GM19351 (cell line): ENCODE measurements around the gene RPS6KA2.
A peak's percentile ranks its signal among the peaks of the same experiment; 100 is the strongest.

Experiments
- ATAC-seq: cut with Tn5 transposase; IDR thresholded peaks from one replicate; pipeline ENCODE4 v1.9.1; 2021; ENCODE audit warnings: mild to moderate bottlenecking, moderate library complexity; ENCODE audit not compliant: unreplicated experiment

The RPS6KA2 gene

DNA sequence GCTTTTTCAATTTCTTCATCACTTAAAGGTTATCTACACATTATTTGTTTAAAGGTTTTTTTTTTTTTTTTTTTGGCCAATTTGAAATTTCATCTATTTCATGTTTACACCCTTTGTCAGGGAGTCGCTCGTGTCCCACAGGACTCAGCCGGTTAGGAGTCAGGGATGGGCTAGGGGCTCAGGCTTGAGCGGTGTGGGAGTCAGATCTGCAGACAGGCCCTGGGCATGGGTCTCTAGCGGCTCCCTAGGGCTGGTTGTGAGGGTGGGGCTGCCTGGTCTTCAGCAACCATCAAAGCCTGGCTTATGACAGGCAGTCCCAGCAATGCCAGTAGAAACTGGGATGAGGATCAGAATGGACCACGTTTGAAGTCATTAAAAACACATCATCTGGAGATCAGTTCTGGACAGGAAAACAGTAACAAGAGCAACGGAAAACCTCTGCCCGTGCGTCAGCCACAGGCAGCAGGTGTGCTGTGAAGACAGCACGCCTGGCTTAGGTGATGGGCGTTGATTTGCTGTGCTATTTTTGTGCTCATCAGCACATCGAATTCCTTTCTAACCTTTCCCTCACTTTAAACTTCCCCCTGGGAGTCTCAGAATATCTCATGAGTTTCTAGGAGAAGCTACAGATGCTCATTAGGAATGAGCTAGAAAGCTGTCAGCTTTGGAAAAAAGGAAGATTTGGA is 153.0 kb downstream of the RPS6KA2 start:
- ATAC-seq = no peak

DNA sequence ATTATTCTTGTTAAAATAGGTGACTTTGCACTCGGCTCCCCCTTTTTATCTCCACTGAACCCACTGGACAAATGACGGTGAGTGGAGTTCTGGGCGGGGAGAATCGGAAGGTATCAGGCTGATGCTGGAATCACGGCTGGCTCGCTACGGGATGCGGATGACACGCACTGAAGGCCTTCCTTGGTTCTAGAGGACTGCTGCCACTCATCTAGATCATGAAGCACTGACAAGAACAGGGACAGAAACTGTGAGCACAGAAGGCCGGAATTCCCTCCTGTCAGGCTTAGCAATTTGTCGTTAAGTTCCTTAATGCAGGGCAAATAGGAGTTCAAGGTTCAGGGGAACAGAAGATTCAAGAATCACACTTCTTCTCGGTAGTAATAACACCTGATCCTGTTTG is 154.4 kb downstream of the RPS6KA2 start:
- ATAC-seq = no peak

DNA sequence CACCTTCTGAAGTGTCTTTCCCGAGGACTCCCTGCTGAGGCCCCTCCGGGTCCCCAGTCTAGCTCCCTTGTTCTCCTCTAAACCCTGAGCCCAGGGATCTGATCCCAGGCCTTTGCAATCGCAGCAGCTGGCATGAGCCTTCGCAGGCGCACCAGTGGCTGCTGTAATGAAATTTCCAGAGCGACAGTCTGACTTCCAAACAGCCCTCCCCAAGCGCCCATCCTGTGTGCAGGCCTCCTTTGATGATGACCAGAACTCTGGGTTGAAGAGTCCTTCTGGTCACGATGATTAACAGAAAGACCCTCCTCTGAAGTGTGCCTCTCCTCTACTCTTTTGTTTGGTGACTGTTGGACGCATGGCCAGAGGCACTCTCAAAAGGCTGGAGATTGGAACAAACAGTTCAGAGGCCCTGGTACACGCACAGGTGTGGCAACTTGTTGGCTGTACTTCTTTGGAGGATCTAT is 155.2 kb downstream of the RPS6KA2 start:
- no peak for ATAC-seq

DNA sequence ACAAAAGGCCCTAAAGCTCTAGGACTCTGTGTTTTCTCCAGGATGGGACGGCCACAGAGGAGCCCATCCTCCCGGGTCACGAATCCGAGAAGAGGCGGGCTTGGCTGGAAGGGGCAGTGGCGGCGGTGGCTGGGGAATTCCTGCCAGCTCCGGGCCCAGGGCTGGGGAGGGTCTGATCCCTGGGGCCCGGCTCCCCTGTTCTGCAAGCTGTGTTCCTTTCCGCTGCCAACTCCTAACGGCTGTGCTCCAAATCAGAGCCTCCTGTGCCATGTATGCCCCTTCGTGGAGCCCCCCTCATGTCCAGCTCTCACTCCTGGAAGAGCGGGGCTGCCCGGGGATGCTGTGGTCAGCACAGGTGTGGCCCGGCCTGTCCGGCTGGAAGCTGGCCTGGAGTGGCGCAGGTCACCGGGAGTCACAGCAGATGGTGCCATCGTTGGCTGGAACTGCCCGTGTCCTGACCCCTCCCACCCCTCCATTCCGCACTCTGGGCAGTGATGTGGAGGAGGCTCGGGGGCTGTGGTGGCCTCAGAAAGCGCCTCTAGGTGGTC is 156.1 kb downstream of the RPS6KA2 start:
- no peak for ATAC-seq

DNA sequence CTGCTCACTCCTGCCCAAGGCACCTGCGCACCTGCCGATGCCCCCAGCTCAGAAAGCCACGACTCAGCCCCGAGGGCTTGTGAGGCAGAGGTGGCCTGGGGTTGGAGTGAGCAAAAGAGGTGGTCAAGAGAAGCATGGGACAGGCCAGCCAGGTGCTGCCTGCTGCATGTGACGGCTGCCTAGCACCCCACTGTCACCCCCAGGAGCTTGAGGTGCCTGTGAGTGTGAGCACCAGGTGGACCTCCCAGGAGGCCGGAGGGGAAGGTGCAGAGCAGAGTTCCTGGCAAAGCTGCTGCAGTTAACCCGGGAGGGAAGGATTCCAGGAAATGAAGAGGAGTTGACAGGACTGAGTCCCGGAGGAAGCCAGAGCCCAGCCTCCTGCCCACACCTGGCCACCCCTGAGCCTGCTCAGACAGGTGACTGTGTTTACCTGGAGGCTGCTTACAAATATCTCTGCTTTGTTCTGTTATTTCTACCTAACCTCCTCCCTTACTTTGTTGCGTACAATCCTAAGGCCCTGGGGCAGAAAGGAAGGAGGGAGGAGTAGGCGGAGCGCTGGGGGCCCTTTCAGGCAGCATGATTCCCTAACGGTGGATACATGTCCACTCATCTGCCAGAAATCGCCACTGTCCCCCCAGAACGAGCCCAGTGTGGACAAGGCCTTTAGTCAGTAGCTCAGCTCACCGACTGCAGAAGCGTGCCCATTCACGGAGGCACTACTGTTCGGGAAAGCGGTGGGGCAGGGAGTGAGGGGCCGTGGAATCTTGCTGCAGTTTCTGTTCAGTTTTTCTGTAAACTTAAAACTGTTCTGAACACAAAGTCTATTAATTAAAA is 156.8 kb downstream of the RPS6KA2 start:
- ATAC-seq = no peak

DNA sequence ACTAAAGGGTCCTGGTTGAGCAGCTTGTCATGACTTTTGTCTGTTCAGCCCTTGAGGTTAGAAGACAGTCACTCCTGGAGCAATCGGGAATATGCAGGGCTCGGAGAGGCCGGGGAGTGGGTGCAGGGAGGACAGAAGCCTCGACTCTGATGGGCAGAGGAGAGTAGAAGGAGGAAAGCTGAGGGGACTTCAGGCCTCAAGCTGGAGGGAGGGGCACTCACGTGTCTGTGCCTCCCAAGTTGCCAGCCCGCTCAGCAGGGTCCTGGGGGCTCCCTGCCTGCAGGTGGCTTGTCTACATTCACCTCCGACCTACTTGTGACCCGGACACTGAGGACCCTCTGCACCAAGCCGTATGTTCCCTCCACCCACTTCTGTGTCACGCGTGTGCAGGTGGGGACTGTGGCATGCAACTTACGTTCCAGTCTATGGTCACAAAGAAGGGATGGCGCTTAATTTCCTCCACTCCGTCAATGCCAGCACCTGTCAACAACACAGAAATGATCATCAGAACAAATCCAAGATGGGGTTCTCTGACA is 157.6 kb downstream of the RPS6KA2 start:
- no peak for ATAC-seq

DNA sequence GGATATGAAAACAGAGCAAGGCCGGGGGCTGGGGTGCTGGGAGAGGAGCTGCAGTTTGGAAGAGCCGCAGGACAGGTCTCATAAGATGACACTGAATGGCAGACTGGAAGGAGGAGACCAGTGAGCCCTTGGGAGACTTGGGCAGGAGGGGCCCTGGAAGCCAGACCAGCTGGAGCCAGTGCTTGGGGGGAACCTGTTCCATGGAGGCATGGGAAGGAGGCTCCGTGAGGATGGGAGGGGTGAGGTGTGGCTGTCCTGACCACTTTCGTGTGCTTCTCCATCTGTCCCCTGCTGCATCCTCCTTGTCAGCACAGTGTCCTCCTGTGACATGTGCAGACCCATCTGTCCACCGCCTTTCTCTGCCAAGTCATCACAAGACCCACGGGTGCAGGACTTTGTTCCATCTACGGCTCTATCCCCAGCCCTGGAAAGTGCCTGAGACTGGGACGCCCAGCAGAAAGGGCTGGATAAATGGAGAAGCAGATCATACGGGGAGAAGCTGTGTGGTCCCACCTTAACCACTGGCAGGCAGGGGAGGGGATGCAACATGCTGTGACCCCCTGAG is 159.5 kb downstream of the RPS6KA2 start:
- no peak for ATAC-seq

DNA sequence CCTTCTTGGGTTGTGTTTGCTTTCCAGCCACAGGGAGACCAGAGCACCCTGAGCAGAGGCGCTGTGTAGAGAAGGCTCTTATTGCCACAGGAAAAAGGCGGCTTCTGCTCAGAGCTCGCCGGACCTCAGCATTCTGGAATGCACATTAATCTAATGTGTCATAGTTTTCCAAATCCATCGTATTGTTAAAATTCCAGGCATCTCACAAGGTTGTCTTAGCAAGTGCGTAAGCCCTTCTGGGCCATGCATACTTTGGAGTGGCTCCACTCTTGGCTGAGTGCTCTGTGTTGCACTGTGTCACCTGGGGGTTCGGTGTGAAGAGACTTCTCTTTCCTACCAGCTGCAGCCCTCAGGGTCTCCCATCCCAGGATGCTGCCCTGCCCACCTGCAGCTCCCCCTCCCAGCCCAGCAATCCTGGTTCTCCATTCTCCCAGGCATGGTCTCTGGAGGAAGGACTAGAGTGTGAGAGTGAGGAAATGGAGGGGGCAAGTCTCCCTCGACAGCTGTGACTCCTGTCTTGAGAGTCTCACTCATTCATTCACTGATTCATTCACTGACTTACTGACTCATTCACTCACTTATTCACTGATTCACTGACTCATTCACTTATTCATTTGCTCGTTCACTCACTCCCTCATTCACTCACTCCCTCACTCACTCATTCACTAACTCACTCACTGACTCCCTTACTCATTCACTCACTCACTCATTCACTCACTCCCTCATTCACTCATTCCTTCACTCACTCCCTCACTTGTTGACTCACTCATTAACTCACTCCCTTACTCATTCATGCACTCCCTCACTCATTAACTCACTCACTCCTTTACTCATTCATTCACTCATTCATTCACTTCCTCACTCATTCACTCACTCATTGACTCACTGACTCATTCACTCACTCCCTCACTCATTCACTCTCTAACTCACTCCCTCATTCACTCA is 160.6 kb downstream of the RPS6KA2 start:
- no peak for ATAC-seq

DNA sequence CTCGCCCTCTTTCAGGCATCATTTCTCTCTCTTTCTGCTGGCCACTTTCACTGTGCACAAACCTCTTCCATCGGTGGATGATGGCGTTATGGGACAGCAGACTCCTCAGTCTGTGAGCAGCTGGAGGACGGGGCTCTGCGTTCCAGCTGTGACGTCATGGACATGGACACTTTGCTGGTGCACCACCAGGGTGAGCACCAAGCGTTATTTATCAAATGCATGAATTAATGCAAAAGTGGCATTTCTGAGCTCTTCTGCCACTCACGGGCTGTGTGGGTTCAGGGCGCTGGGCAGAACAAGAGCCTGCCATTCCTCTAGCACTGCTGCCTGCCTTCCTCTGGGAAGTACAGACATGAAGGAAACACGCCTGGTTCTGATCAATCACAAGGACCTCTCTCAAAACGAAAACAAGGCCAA is 161.4 kb downstream of the RPS6KA2 start:
- no peak for ATAC-seq

DNA sequence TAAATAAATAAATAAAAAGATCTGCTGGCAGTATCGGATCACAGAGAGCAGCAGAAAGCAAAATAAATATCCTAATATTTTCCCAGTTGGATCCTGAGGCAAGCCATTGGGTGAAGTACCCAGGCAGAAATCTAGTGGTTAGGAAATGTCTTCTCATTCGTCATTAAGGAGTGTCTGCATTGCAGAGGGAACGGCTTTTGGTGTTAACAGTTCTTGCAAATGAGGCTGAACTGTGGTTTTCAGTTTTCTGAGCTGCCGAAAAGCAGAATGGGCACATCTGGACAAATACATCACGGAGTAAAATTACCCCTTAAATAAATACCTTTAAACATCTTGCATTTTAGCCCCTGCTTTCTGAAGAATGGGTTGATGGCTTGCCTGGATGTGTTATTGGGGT is 162.1 kb downstream of the RPS6KA2 start:
- ATAC-seq = peak; percentile 73

DNA sequence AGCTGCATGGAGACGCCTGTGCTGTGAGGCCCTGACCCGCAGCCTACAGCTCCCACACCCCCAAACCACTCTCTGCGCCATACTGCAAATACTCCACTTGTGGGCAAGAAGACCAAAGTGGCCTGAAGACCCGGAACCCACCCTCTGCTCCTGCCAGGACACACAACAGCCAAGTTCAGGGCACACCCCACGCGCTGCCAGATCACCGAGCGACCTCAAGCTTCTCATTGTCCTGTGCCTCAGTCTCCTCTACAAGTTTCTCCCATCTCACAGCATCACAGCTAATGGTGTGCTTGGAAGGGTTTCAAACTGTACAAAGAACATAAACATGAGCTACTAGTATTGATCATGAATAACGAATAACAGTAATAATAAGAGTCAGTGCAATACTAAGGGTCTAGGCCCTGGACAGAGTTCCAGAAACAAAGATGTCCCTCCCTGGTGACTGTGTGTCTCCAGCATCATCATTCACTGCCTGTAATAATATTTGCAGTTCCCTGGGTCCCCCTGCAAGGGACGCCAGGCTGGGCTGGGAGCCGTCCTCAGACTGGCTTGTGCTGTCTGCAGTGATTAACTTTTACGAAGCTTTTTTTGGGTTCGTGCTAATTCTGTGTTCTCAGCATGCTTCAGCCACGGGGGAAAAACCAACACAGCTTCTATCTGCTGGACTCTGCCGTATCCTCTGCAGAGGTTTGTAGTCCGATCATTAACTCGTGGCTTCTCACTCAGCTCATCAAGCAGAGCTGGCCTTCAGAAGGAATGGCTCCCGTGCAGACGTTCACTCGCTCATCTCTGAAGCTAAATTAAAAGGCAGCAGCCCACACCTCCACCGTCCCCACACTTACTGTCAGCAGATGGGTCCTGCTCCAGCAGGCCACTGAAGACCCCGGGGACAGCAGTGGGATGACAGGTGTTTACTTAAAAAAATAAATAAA is 162.7 kb downstream of the RPS6KA2 start:
- no peak for ATAC-seq

DNA sequence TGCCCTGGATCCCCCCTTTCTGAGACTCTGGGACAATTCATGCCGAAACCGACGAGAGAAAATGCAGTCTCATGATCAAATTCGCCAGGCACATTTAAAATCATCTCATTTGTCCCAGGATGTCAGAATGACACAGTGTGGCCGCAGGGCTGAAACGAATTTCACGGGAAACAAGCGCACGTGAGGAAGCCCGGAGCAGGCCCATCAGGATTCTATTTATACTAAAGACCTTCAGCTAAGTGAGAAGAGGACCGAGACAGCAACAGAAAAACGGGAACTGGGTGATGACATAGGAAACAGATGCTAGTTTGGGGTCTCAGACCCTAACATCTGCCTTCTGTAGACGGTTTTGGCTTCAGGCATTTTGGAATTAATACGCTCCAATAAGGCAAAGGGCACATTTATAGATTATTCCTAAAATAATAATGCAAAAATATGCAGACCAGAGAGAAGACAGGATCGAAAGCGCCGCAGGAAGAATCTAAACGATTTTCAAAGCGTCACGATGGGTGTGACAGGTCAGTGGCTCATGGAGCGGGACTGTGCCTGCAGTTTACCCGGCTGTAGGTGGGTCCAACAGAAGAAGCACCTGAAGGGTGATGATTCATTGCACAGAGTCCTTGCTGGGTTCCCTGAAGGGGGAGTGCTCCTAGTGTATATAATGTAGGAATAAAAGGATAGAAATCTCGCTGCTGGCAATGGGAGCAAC is 163.5 kb downstream of the RPS6KA2 start:
- no peak for ATAC-seq

DNA sequence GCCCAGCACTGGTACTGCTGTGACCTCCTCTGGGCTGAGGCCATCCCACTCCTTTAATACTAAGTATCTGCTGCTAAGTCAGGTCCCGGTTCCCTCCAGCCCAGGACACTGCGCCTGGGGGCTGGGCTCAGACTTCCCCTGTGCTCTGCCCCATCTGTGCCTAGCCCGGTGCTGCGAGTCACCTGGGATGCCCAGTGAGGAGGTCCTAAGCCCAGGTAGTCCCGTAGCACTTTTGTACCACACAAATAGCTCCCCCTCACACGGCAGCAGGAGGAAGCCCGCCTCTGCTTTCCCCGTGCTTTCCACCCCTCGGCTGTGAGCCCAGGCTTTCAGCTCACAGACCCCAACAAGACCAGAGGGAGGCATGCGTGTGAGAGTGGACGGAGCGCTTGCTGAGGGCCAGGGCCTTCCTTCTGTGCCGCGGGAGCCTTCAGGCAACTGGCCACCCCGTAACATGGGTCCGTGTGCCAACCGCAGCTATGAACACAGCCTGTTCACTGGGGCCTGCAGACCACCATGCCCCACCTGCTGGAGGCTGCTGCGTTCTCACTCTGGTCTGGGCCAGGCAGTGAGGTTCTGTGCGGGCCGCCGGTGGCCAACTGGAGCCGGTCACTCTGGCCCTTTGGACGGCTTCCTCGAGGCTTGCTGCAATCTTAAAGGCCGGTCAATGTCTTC is 164.5 kb downstream of the RPS6KA2 start:
- ATAC-seq = no peak

DNA sequence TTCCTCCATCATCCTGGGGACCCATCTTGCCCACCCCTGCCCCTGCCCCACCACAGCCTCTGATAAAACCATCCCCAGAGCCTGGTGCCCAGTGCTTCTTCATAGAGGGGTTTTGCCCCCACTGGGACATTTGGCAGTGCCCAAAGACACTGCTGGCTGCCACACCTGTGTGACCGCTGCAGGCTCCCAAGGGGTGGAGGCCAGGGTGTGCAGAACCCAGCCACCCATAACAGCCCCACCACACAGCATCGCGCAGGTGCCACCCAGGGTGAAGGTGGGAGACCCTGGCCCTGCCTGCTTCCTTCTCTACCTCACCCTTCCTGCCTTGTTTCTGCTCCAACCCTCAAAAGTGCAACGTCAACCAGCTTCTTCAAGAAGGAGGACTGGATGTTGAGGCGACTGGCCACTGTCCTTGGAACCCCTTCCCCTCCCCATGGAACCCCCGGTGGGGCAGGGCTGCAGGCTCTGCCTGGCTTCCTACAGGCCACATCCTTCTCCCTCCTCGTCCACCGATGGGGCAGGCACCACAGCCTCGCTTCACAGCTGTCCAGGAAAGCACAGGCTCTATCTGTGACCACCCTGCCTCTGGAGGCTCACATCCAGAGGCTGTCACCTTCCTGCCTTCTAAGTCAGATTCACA is 165.1 kb downstream of the RPS6KA2 start:
- ATAC-seq = no peak

DNA sequence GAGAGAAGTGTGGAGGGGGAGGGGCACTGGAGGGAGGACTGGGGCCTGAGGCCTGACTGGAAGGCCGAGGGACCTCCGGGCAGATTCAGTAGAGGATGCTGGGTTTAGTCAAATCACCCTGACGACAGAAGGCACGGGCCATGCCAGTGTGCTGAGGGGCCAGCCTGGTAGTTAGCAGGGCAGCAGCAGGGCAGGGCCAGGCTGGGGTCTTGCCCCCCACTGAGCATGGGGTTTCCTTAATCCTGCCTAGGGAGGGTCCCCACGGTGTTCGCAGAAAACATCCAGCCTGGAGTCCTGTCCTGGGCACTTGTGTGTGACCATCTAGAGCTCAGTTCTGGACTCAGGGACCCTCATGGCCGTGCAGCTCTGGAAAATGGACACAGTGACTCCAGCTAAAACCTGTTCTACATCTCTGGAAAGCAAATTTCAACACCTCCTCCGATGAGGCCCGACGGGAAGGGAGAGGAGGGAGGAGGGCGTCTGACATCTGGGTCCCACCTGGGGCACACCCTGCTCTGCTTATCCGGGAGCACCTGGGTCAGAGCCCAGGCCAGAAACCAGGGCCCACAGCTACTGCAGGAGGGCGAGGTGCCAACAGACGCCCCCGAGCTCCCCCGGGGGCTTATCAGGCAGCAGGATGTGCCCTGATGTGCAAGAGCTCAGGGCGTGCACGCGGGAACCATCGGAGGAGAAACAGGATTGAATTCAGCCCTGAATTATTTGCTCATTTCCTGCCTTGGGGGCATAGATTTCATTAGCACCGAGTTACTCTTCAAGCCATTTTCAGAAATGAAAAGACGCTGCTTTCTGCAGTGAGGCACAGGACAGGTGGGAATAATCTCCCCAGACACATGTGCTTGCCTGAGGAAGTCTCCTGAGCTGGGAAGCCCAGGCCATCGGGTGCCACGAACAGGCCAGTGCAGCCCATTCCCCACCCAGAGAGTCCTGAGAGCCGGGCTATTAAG is 166.3 kb downstream of the RPS6KA2 start:
- ATAC-seq = no peak

DNA sequence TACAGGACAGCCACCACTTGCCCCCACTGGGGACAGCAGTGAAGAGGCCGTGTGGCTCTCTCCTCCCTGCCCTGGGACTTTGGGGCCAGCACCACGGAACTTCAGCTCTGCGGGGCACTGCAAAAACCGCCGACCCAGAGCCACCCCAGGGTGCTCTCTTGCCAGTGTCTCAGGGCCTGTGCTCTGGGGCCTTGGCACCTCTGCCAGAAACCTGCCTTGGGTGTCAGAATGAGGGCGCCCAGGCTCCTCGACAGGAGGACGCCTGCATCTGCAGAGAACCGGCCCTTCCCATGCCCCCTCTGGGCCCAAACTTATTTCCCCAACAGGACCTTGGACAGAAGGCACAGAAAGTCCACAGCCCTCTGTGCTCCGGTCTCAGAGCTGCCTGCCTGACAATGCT is 167.1 kb downstream of the RPS6KA2 start:
- no peak for ATAC-seq
